Keratinocyte (primary cell): ENCODE results near the gene PRKAB2. TPM values are rescaled to one million over a fixed set of nuclear protein-coding genes. Genes with fewer than 3 reads are reported as not detected.
"Not testable (repeated sequence)": the region's sequence is repeated elsewhere in the genome, so short reads cannot be mapped to it uniquely, and the experiment has no call there.

Experiments used
- DNase-seq: peaks from one replicate; pipeline ENCODE4 v3.0.0-alpha.2; 2011; ENCODE audit warnings: low read depth, missing footprints, low spot score
- FAIRE-seq: peaks from 2 replicates; lab custom pipeline; 2011; peaks lifted over from hg19 to GRCh38; lab: Jason Lieb, UNC
- H2AFZ ChIP-seq: 2 replicates; pipeline ENCODE4 v1.6.0; 2012; ENCODE audit warnings: low read length, control low read depth, inconsistent platforms; ENCODE audit not compliant: control insufficient read depth
- H3K27ac ChIP-seq: 2 replicates; pipeline ENCODE4 v1.5.1; 2011; ENCODE audit warnings: low read length; ENCODE audit not compliant: control insufficient read depth, insufficient read depth
- H3K27me3 ChIP-seq: 3 replicates; pipeline ENCODE4 v1.6.0; 2011; ENCODE audit warnings: low read length; ENCODE audit not compliant: control insufficient read depth, insufficient read depth; ENCODE audit errors: extremely low read depth
- H3K36me3 ChIP-seq, 2 experiments: 2 replicates in 1 of 2; 3 replicates in 1 of 2; pipeline ENCODE4 v1.5.1; 2011; ENCODE audit warnings: low read length in 2 of 2, mild to moderate bottlenecking in 1 of 2; ENCODE audit not compliant: control insufficient read depth in 2 of 2, insufficient read depth in 2 of 2; ENCODE audit errors: extremely low read depth in 1 of 2
- H3K4me1 ChIP-seq: 3 replicates; pipeline ENCODE4 v1.5.1; 2011; ENCODE audit warnings: low read length; ENCODE audit not compliant: control insufficient read depth, insufficient read depth; ENCODE audit errors: extremely low read depth
- H3K4me2 ChIP-seq: 3 replicates; pipeline ENCODE4 v1.6.0; 2011; ENCODE audit warnings: low read depth, low read length; ENCODE audit not compliant: control insufficient read depth, insufficient read depth; ENCODE audit errors: extremely low read depth
- H3K4me3 ChIP-seq, 3 experiments: fragments of 200-600 bp in 1 of 3; sonication (generic) in 1 of 3; 2 replicates in 2 of 3; 3 replicates in 1 of 3; pipeline ENCODE4 v1.5.1; 2011 to 2016; ENCODE audit warnings: low read length in 3 of 3, mild to moderate bottlenecking in 3 of 3, control low read depth in 2 of 3, inconsistent platforms in 1 of 3, low read depth in 1 of 3, mixed read lengths in 1 of 3, mixed run types in 1 of 3, moderate library complexity in 1 of 3; ENCODE audit not compliant: control insufficient read depth in 2 of 3, insufficient read depth in 2 of 3; ENCODE audit errors: extremely low read depth in 1 of 3
- H3K79me2 ChIP-seq: 2 replicates; pipeline ENCODE4 v1.6.0; 2012; ENCODE audit warnings: low read length; ENCODE audit not compliant: control insufficient read depth, insufficient read depth
- H3K9ac ChIP-seq: 3 replicates; pipeline ENCODE4 v1.6.0; 2011; ENCODE audit warnings: low read length; ENCODE audit not compliant: control insufficient read depth, insufficient read depth; ENCODE audit errors: extremely low read depth
- H3K9me1 ChIP-seq: 3 replicates; pipeline ENCODE4 v1.6.0; 2011; ENCODE audit warnings: low read length; ENCODE audit not compliant: control insufficient read depth, insufficient read depth; ENCODE audit errors: extremely low read depth
- H3K9me3 ChIP-seq: 2 replicates; pipeline ENCODE4 v1.5.1; 2012; ENCODE audit warnings: low read depth, low read length; ENCODE audit not compliant: control insufficient read depth
- H4K20me1 ChIP-seq: 3 replicates; pipeline ENCODE4 v1.6.0; 2011; ENCODE audit warnings: low read length; ENCODE audit not compliant: control insufficient read depth, insufficient read depth; ENCODE audit errors: extremely low read depth
- EZH2 ChIP-seq: IDR thresholded peaks from one replicate; pipeline ENCODE4 v1.6.1; 2012; ENCODE audit warnings: inconsistent platforms, mild to moderate bottlenecking, low read length, moderate library complexity
- dilution Hi-C: fragments of 300-500 bp; cut with MboI; formaldehyde crosslinking; loops from one replicate; pipeline ENCODE4 v1.7.0; 2020; ENCODE audit warnings: low sequenced_read_pairs; ENCODE audit not compliant: extremely low pct_ligation_motif_present
- polyA plus RNA-seq, 5 experiments: library from polyadenylated mRNA; depleted of rRNA in 3 of 5; stranded (reverse) in 3 of 5; stranded (forward) in 1 of 5; unstranded in 1 of 5; fragments of >200 nt; gene quantifications; 1 replicate in 1 of 5; 2 replicates in 3 of 5; 3 replicates in 1 of 5; pipeline versions ENCODE4 v1.2.1 to v1.2.3, GENCODE V29; 2011 to 2012; ENCODE audit warnings: missing spikeins in 2 of 5, low read depth in 1 of 5, low replicate concordance in 1 of 5
- TF ChIP-seq, protein P1 (sequence below), 3 experiments: IDR thresholded peaks in 1 of 3; conservative IDR thresholded peaks in 1 of 3; optimal IDR thresholded peaks in 1 of 3; 2 replicates in 2 of 3; 3 replicates in 1 of 3; pipeline versions ENCODE3 to v1.5.1; 2011; ENCODE audit warnings: low read length in 3 of 3, mild to moderate bottlenecking in 3 of 3, moderate library complexity in 2 of 3, control low read depth in 1 of 3, inconsistent platforms in 1 of 3; ENCODE audit not compliant: insufficient read depth in 2 of 3; ENCODE audit errors: extremely low read depth in 1 of 3

The PRKAB2 gene
- polyA plus RNA-seq, 1 donor (not counting 4 experiments of a cell fraction or from before 2014, with no cell fraction given) = 39.9 TPM

DNA sequence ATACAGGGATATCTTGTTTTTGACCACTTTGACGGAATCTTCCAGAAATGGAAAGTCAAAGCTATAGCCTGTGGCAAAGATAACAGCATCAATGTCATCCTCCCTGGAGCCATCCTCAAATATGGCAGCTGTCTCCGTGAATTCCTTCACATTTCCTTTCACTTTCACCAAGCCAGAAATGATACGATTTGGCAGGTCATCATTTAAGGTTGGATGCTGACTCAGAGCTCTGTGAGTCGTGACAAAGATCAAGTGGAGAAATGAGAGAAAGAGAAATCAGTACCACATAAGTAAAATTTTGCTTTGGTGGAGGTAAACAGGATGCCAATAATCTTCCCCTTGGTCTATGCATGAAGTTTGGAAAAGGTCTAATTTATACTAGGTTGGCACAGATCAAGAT lies 29.0 kb upstream of the PRKAB2 start:
- TF ChIP-seq EZH2 = no peak
- TF ChIP-seq, protein P1, sequence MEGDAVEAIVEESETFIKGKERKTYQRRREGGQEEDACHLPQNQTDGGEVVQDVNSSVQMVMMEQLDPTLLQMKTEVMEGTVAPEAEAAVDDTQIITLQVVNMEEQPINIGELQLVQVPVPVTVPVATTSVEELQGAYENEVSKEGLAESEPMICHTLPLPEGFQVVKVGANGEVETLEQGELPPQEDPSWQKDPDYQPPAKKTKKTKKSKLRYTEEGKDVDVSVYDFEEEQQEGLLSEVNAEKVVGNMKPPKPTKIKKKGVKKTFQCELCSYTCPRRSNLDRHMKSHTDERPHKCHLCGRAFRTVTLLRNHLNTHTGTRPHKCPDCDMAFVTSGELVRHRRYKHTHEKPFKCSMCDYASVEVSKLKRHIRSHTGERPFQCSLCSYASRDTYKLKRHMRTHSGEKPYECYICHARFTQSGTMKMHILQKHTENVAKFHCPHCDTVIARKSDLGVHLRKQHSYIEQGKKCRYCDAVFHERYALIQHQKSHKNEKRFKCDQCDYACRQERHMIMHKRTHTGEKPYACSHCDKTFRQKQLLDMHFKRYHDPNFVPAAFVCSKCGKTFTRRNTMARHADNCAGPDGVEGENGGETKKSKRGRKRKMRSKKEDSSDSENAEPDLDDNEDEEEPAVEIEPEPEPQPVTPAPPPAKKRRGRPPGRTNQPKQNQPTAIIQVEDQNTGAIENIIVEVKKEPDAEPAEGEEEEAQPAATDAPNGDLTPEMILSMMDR (optimal IDR thresholded peaks at IDR 0.05 in 1 of 3, IDR thresholded peaks at IDR 0.05 in 1 of 3, conservative IDR thresholded peaks at IDR 0.05 in 1 of 3; ENCODE audit: extremely low read depth in 1 of 3, insufficient read depth in 2 of 3, low read length in 3 of 3) = no peak
- dilution Hi-C loops = no loop called here
- Histone ChIP-seq H3K4me2 (peak overlapping the region; percentile 49), H3K4me3 (no peak overlapping the region), H3K27ac (no peak overlapping the region), H3K9me1 (no peaks in the 10 kb centered on the region), H4K20me1 (no peaks in the 10 kb centered on the region), H3K4me1 (no peaks in the 10 kb centered on the region), H3K27me3 (no peaks in the 10 kb centered on the region), H3K79me2 (no peaks in the 10 kb centered on the region), H3K9me3 (no peaks in the 10 kb centered on the region), H3K36me3 (no peaks in the 10 kb centered on the region), H3K9ac (no peak overlapping the region), H2AFZ (peak overlapping the region; percentile 56)
- DNase-seq (no peak), FAIRE-seq (no peak)

DNA sequence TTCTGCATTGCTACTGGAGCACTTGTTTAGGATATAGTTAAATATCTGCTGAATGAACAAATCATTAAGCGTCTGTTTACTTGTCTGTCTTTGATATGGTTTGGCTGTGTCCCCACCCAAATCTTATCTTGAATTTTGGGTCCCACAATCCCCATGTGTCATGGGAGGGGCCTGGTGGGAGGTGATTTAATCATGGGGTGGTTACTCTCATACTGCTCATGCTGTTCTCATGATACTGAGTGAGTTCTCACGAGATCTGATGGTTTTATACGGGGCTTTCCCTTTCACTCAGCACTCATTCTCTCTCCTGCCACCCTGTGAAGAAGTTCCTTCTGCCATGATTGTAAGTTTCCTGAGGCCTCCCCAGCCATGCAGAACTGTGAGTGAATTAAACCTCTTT lies 25.1 kb upstream of the PRKAB2 start:
- H3K27ac ChIP-seq, FAIRE-seq, H3K27me3 ChIP-seq, H3K4me3 ChIP-seq, H3K9me3 ChIP-seq, H2AFZ ChIP-seq, H3K9me1 ChIP-seq, DNase-seq, H3K4me2 ChIP-seq, H3K4me1 ChIP-seq, H3K36me3 ChIP-seq, H3K9ac ChIP-seq, dilution Hi-C loops, H4K20me1 ChIP-seq, H3K79me2 ChIP-seq: not testable (repeated sequence)

DNA sequence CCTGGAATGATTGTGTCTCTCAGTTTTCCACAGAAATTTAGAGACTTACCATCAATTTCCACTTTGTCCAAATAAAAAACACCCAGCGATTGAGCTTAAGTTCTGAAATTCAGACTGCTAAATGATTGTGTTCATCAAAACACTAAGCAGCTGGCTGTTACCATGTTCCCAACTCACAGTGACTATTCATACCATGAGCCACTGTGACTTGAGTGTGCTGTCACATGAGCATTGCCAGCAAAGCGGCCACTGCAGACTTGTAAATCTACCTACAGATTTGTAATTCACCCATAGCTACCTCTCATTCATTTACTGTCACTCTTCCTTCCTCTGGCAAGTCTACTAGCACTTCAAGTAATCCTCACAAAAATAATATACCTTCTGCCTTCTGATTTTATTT lies 17.2 kb upstream of the PRKAB2 start:
- Histone ChIP-seq H3K79me2 (no peaks in the 10 kb centered on the region), H3K9me3 (no peaks in the 10 kb centered on the region), H3K27ac (no peak overlapping the region), H3K4me2 (no peak overlapping the region), H3K27me3 (no peaks in the 10 kb centered on the region), H2AFZ (no peak overlapping the region), H3K4me1 (no peaks in the 10 kb centered on the region), H4K20me1 (no peaks in the 10 kb centered on the region), H3K36me3 (no peaks in the 10 kb centered on the region), H3K4me3 (no peak overlapping the region), H3K9me1 (no peaks in the 10 kb centered on the region), H3K9ac (no peak overlapping the region)
- DNase-seq (no peak), FAIRE-seq (peak; percentile 26)
- dilution Hi-C loops = no loop called here
- TF ChIP-seq, protein P1 (optimal IDR thresholded peaks at IDR 0.05 in 1 of 3, IDR thresholded peaks at IDR 0.05 in 1 of 3, conservative IDR thresholded peaks at IDR 0.05 in 1 of 3; ENCODE audit: extremely low read depth in 1 of 3, insufficient read depth in 2 of 3, low read length in 3 of 3) = no peak
- no peak for TF ChIP-seq EZH2
